Measurements from ENCODE around the gene SMPX. TPM values are rescaled to one million over a fixed set of nuclear protein-coding genes. Genes with fewer than 3 reads are reported as not detected.

Gene SMPX
- total and polyA plus RNA-seq, 7 donors = 0.89 to 111 (median 25.5) TPM; not detected in 1

DNA sequence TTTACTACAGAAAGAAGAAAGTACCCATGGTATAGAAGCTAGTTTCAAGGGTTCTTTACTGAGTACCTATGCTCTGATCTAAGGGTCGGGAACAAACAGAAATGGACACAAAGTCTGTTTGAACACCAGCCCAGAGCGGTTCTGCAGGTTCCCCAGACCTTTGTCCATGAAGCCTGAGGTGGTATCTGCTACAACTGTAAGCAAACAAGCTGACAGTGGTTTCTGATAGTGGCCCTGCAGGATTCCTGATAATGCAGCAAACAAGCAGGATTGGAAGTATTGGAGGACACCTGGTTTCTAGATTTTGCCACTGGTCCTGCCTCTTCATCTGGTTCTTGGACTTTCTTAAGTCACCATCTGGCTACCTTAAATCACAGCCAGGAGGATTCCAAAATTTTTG, 23.7 kb downstream of the SMPX start:
- no peaks in the 10 kb centered on the region for H3K36me3 ChIP-seq
- H3K27me3 ChIP-seq = no peaks in the 10 kb centered on the region
- WGBS, 2 donors = 21 to 61% methylated on average over 2 of the region's 2 CpGs

DNA sequence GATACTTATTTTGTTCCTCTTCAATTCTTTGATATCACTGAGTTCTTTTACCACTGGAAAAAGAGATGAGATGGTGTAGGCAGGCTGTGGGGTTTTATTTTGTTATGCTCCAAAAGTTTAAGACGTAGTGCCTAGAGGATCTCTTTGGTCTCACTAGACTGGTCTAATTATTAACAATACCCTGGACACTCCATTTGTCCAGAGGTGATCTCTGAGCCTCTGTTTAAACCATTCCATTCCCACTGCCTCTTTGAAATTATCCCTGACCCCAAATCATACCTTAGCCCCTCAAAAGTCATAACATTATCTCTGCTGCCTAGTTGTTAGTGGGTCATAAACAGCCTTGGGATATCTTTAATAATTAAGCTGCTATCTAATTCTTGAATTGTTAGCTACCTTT, 24.2 kb downstream of the SMPX start:
- H3K27ac ChIP-seq = no peak overlapping the region
- no peaks in the 10 kb centered on the region for H3K27me3 ChIP-seq
- H3K36me3 ChIP-seq = no peaks in the 10 kb centered on the region
- TF ChIP-seq, protein P1, sequence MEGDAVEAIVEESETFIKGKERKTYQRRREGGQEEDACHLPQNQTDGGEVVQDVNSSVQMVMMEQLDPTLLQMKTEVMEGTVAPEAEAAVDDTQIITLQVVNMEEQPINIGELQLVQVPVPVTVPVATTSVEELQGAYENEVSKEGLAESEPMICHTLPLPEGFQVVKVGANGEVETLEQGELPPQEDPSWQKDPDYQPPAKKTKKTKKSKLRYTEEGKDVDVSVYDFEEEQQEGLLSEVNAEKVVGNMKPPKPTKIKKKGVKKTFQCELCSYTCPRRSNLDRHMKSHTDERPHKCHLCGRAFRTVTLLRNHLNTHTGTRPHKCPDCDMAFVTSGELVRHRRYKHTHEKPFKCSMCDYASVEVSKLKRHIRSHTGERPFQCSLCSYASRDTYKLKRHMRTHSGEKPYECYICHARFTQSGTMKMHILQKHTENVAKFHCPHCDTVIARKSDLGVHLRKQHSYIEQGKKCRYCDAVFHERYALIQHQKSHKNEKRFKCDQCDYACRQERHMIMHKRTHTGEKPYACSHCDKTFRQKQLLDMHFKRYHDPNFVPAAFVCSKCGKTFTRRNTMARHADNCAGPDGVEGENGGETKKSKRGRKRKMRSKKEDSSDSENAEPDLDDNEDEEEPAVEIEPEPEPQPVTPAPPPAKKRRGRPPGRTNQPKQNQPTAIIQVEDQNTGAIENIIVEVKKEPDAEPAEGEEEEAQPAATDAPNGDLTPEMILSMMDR (IDR thresholded peaks at IDR 0.05) = no peak
- TF ChIP-seq POLR2AphosphoS5 (IDR thresholded peaks at IDR 0.05) = no peak
- no peak for TF ChIP-seq EP300 (IDR thresholded peaks at IDR 0.05)
- TF ChIP-seq POLR2A (IDR thresholded peaks at IDR 0.05) = no peak
- no peaks in the 10 kb centered on the region for H3K9me3 ChIP-seq
- 83 to 100% methylated on average over 1 of the region's 1 CpG for WGBS, 2 donors
- no peak overlapping the region for H3K4me3 ChIP-seq
- intact Hi-C loops (cut with DNase I) = no loop called here
- no peak for DNase-seq
- H3K4me1 ChIP-seq = no peaks in the 10 kb centered on the region

More for the DNA sequence above, 23.7 kb downstream of the SMPX start:
- Histone ChIP-seq H3K27ac (no peak overlapping the region), H3K4me1 (no peaks in the 10 kb centered on the region), H3K4me3 (no peak overlapping the region), H3K9me3 (no peaks in the 10 kb centered on the region)
- no peak for TF ChIP-seq POLR2A (IDR thresholded peaks at IDR 0.05)
- TF ChIP-seq, protein P1 (IDR thresholded peaks at IDR 0.05) = no peak
- no peak for TF ChIP-seq POLR2AphosphoS5 (IDR thresholded peaks at IDR 0.05)
- TF ChIP-seq EP300 (IDR thresholded peaks at IDR 0.05) = no peak
- no peak for DNase-seq
- intact Hi-C loops (cut with DNase I) = no loop called here

DNA sequence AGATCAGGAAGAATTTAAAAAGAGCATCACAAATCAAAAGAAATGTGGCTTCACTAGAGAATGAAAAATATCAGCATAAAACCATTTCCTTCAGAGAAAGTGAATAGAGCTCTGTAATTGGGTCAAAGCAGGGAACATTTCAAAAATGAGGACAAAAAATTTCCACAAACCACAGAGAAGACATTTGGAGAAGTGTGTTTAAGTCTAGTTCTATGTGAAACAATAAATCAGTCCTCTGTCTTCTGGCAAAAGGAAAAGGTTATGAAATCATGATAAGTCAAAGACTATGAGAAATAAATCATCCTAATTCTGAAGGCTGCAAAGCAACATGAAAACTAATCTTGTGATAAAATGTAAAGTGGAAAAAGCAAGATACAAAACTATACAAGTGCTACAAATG, 27.9 kb downstream of the SMPX start:
- H3K27ac ChIP-seq = no peak overlapping the region
- H3K9me3 ChIP-seq = no peaks in the 10 kb centered on the region
- no peaks in the 10 kb centered on the region for H3K36me3 ChIP-seq
- DNase-seq = no peak
- intact Hi-C loops (cut with DNase I) = no loop called here
- H3K27me3 ChIP-seq = no peaks in the 10 kb centered on the region
- H3K4me1 ChIP-seq = peaks cover 0 to 4% (median 0%) of the 10 kb centered on the region in 4 donors
- no peak overlapping the region for H3K4me3 ChIP-seq
- no peak for TF ChIP-seq EP300 (IDR thresholded peaks at IDR 0.05)
- TF ChIP-seq, protein P1 (IDR thresholded peaks at IDR 0.05) = no peak
- no peak for TF ChIP-seq POLR2AphosphoS5 (IDR thresholded peaks at IDR 0.05)
- no peak for TF ChIP-seq POLR2A (IDR thresholded peaks at IDR 0.05)

DNA sequence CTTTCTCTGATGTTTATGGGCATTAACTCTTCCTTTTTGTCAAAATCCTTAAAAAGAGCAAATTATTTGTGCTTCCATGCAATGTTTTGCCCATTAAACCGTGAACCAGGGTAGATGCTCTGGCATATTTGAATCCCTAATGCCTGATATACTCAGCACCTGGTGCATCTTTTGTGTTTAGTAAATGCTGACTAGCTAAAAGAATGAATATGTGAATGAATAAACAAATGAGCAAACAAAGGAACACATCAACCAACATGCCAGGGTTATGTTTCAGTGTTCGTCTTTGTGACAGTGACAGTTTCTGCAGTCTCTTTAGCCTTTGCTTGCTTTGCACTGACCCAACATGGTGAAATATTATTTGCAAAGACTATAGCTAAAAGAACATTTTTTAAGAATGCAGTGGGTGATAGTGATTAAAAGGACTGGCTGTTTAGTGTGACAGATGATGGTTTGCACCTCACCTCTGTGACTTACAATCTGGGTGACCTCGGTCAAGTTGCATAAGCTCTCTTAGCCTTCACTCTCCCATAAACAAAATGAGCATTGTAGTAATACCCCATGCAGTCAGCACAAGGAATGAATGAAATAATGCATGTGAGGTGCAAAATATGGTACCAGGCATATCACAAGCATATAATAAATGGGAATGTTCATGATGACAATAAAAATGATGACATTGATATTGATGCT, 29.5 kb downstream of the SMPX start:
- 78 to 82% methylated on average over 3 of the region's 3 CpGs for WGBS, 2 donors
- DNase-seq = no peak
- intact Hi-C loops (cut with DNase I) = no loop called here
- no peaks in the 10 kb centered on the region for H3K36me3 ChIP-seq
- TF ChIP-seq POLR2A (IDR thresholded peaks at IDR 0.05) (no peak), POLR2AphosphoS5 (IDR thresholded peaks at IDR 0.05) (no peak), EP300 (IDR thresholded peaks at IDR 0.05) (no peak)
- TF ChIP-seq, protein P1 (IDR thresholded peaks at IDR 0.05) = no peak
- no peak overlapping the region for H3K27ac ChIP-seq
- H3K4me3 ChIP-seq = no peak overlapping the region
- H3K27me3 ChIP-seq = no peaks in the 10 kb centered on the region
- no peaks in the 10 kb centered on the region for H3K9me3 ChIP-seq
- H3K4me1 ChIP-seq = peaks cover 0 to 4% (median 0%) of the 10 kb centered on the region in 4 donors

DNA sequence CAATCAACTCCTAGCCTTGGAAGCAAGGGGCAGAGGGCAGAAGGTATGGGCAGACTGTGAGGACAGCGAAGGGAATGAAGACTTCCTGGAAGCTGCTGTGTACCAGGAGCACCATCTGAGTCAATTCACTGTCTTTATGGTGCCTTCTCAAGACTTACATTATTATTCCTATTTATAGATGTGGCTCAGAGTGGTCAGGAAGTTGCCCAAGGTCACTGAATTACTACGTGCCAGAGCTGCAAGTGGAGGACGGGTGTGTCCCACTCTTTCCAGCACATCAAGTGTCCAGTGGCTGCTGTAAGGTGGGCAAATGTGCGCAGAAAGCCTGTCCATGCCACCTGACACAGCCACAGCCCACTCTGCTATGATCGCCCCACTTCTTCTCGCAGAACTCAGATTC, 32.0 kb downstream of the SMPX start:
- no peaks in the 10 kb centered on the region for H3K9me3 ChIP-seq
- H3K4me1 ChIP-seq = peaks cover 0 to 9% (median 0%) of the 10 kb centered on the region in 4 donors
- TF ChIP-seq POLR2AphosphoS5 (IDR thresholded peaks at IDR 0.05) = no peak
- TF ChIP-seq, protein P1 (IDR thresholded peaks at IDR 0.05) = no peak
- no peak for TF ChIP-seq EP300 (IDR thresholded peaks at IDR 0.05)
- no peak for TF ChIP-seq POLR2A (IDR thresholded peaks at IDR 0.05)
- no peak overlapping the region for H3K4me3 ChIP-seq
- DNase-seq = no peak
- H3K27me3 ChIP-seq = no peaks in the 10 kb centered on the region
- H3K27ac ChIP-seq = no peak overlapping the region
- intact Hi-C loops (cut with DNase I) = no loop called here
- no peaks in the 10 kb centered on the region for H3K36me3 ChIP-seq
- 55 to 77% methylated on average over 6 of the region's 6 CpGs for WGBS, 2 donors

Measured in sigmoid colon (tissue), 7 donors.